ENCODE results near the gene CBX1.

DNA sequence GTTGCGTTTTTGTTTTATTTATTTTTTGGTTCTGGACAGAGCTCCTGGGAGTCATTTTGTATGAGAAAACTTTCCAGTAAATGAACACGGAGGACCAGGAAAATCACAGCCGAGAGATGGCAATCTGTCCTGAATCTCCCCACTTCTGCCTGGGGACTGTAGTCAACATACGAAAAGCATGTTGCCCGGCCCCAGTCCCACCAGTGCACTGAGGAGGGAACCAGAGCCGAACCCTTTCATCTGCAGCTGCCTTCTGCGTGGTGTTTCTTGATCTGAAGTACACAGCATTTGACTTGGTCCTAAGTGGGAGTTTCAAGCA lies 25.2 kb upstream of the CBX1 start:
- TF ChIP-seq, protein P1, sequence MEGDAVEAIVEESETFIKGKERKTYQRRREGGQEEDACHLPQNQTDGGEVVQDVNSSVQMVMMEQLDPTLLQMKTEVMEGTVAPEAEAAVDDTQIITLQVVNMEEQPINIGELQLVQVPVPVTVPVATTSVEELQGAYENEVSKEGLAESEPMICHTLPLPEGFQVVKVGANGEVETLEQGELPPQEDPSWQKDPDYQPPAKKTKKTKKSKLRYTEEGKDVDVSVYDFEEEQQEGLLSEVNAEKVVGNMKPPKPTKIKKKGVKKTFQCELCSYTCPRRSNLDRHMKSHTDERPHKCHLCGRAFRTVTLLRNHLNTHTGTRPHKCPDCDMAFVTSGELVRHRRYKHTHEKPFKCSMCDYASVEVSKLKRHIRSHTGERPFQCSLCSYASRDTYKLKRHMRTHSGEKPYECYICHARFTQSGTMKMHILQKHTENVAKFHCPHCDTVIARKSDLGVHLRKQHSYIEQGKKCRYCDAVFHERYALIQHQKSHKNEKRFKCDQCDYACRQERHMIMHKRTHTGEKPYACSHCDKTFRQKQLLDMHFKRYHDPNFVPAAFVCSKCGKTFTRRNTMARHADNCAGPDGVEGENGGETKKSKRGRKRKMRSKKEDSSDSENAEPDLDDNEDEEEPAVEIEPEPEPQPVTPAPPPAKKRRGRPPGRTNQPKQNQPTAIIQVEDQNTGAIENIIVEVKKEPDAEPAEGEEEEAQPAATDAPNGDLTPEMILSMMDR (optimal IDR thresholded peaks at IDR 0.05 in 1 of 3, IDR thresholded peaks at IDR 0.05 in 1 of 3, conservative IDR thresholded peaks at IDR 0.05 in 1 of 3; ENCODE audit: extremely low read depth in 1 of 3, insufficient read depth in 2 of 3, low read length in 3 of 3): no peak
- TF ChIP-seq EZH2 (IDR thresholded peaks at IDR 0.05; ENCODE audit: low read length): no peak
